ENCODE results near the gene TBL3.

GRCh38 chr16:1975432-1976215 is 3.8 kb downstream of the TBL3 start:
- TF ChIP-seq FOXM1 (IDR thresholded peaks at IDR 0.05; ENCODE audit: borderline replicate concordance) = no peak
- TF ChIP-seq SP1 (IDR thresholded peaks at IDR 0.05) = no peak
- no peak for TF ChIP-seq CTBP1 (IDR thresholded peaks at IDR 0.05; ENCODE audit: borderline replicate concordance)
- TF ChIP-seq SUZ12 (IDR thresholded peaks at IDR 0.05) = no peak
- TF ChIP-seq TARDBP (IDR thresholded peaks at IDR 0.05) = no peak
- no peak for TF ChIP-seq BHLHE40 (IDR thresholded peaks at IDR 0.05; ENCODE audit: borderline replicate concordance)
- TF ChIP-seq FOXK2 (IDR thresholded peaks at IDR 0.05) = no peak
- no peak for TF ChIP-seq ELF4 (IDR thresholded peaks at IDR 0.05)
- TF ChIP-seq LEF1 (IDR thresholded peaks at IDR 0.05; ENCODE audit: borderline replicate concordance) = no peak
- TF ChIP-seq PKNOX1 (IDR thresholded peaks at IDR 0.05) = no peak
- TF ChIP-seq ZNF384 (IDR thresholded peaks at IDR 0.05) = no peak
- TF ChIP-seq FOXA1 (IDR thresholded peaks at IDR 0.05) = no peak

Data from HEK293T (cell line).